GM18519 (cell line): ENCODE results near the gene ST3GAL3.

Source experiments
- ATAC-seq: cut with Tn5 transposase; IDR thresholded peaks from one replicate; pipeline ENCODE4 v1.9.1; 2021; ENCODE audit warnings: mild to moderate bottlenecking, moderate library complexity; ENCODE audit not compliant: unreplicated experiment, low FRiP score

Gene ST3GAL3

DNA sequence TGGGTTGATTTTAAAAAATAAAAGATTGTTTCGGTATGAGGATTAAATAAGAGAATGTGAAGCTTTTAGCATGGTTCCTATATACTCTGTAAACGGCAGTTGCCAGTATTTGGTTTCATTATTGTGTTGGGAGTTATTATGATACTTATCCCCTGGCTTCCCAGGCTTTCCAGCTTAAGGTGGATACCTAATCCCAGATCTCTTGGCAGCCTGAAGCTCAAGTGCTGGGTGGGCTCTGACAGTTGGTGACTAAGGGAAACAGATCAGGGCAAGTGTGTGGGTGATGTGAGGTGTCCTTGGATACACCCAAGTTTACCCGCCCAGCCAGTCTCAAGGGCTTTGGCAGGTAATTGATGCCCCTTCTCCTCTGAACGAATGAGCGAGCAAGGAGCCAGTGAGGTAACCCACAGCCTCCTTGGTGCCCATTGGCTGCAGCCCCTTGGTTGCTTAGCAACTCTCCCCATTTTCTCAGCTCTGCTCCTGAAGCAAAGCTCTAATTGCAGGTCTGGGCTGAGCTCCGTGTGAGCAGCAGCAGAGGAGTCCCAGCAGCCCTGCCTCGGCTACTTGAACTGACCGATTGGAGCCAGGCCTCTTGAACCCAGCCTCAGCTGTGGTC is 245.5 kb downstream of the ST3GAL3 start:
- ATAC-seq = no peak

DNA sequence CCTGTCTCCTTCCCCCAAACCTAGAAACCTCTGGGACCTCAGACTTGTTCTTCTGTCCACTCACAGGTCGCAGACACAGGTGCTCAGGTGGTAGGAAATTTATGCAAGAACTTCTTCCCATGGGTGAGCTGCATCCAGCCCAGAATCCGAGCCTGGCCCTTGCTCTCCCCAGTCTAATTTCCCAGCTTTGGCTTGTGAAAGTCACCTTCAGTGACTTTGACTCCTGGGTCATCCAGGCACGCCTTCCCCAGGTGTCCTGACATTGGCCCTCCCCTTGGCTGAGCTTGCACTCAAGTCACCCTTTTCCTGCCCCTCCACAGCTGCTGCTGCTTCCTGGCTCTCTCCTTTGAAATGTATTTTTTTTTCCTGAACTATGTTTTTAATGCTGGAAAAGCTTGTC is 246.0 kb downstream of the ST3GAL3 start:
- ATAC-seq = no peak

DNA sequence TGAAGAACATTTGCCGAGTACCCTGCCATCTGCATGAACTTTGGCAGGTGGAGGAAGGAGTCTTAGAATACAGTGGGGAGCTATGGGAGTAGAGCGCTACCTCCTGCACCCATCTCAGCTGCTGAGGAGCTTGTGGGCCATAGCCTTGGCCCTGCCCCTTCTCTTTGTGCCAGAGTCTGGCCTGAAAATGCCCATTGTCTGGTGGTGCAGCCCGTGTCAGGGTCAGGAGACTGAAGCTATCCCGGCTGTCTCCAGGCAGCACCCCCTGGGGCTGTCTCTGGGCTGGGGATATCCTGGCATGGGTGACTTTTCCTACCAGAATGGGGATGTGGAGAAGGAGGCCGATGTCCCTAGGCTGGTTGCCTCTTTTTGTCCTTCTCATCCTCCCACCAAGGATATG is 246.7 kb downstream of the ST3GAL3 start:
- ATAC-seq = no peak

DNA sequence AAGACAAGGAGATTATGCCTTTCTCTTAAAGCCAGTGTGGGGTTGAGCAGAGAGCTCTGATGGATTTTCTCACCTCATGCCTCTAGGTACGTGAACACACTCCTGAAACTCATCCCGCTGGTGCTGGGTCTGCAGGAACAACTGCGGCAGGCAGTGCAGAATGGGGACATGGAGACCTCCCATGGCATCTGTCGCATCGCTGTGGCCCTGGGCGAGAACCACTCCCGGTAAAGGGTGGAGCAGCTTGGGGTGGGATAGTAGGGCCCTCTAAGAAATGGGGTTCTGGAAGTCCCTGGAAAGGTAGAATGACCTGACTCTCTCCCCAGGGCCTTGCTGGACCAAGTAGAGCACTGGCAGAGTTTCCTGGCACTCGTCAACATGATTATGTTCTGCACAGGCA is 248.9 kb downstream of the ST3GAL3 start:
- no peak for ATAC-seq

DNA sequence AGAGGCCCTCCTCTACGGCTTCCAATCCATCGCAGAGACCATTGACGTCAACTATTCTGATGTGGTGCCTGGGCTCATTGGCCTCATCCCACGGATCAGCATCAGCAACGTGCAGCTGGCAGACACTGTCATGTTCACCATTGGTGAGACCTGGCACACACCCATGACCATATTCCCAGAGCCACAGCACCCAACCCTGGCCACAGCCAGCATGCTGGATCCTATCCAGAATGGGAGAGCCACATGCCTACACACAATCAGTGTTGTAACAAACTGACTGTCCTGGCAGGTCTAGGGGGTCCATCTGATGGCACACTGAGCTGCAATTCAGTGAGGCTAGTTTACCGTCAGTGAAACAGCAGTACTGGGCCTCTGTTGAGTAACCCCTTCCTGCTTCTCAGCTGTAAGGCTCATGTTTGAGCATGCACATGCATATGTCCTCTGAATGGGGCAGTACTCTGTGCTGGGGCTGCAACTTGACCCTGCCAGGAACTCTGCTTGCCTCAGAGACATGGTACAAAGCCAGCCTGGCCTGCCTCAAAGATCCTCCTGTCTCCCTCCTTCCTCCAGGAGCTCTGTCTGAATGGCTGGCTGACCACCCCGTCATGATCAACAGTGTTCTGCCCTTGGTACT is 250.2 kb downstream of the ST3GAL3 start:
- ATAC-seq = no peak

DNA sequence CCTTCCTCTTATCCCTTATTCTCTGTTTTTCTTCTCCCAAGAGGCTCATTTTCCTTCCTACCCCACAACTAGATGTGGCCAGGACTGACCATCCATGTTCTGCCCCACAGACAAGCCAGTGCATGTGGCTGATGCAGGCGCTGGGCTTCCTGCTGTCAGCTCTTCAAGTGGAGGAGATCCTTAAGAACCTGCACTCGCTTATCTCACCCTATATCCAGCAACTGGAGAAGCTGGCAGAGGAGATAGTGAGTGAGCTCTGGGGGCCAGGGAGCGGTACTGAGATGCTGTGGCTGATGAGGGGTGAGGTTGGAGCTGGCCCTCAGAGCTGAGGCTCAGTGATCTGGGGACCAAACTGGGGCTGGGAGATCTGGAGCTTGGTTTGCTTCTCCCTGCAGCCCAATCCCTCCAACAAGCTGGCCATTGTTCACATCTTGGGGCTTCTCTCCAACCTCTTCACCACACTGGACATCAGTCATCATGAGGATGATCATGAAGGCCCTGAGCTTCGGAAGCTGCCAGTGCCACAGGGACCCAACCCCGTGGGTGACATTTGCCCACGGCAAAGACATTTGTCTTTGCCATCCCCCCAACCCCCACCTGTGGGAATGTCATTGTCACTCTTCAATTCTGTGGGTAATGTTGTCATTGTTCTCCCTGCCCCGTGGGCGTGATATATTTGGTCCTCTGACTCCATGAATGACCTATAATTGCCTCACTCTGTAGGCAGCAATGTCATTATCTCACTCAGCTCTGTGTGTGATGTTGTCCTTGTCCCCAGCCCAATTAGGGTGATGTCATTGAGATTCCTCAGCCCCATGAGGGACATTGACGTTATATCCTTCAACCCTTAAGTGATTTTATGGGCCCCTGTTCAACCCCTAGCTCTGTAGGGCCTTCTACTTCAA is 251.3 kb downstream of the ST3GAL3 start:
- ATAC-seq = no peak

DNA sequence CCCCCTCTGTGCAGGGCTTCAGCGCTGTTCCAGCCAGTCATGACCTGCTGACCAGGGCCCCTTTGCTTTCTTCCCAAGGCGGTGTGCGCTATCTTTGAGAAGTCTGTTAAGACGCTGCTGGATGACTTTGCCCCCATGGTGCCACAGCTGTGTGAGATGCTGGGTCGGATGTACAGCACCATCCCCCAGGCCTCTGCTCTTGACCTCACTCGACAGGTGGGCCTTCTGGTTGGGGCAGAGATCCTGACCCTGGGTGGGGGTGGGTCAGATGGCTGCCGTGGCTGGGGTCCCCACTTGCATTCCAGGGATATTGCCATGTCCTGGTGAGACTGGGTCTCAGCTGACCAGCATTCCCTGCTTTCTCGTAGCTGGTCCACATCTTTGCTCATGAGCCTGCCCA is 253.5 kb downstream of the ST3GAL3 start:
- ATAC-seq = no peak

DNA sequence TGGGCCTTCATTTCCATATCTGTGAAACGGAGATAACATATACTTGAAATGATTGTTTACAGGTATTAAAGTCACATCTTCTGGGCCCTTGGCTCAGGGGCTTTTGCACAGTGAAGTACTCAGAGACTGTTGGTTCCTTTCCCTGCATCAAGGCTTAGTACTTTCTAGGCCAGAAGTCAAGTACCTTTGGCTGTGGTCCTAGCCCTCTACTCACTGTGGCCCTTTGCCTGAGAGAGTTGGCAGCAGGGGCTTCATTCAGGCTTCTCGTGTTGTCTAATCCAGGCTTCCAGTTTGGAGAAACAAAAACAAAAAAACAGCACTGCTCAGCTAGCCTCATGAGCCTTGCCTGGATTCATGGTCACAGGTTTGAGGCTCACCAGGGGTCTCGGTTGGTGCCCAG is 254.4 kb downstream of the ST3GAL3 start:
- ATAC-seq = no peak

DNA sequence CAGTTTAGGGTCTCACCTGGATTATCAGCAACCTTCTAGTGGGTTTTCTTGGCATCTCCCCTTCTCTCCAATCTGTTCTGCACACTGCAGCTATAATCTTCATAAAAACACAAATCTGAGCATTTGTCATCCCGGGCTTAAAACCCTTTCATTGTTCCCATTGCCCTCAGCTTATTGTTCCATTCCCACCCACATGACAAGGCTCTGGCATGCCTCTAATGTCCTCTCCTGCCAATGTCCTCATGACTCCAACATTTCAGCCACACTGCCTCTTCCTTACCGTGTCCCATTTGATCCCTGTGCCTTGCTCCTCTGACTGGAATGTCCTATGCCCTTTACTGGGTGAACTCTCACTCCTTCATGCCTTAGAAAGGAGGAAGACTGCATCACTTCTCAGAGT is 255.0 kb downstream of the ST3GAL3 start:
- ATAC-seq = no peak

DNA sequence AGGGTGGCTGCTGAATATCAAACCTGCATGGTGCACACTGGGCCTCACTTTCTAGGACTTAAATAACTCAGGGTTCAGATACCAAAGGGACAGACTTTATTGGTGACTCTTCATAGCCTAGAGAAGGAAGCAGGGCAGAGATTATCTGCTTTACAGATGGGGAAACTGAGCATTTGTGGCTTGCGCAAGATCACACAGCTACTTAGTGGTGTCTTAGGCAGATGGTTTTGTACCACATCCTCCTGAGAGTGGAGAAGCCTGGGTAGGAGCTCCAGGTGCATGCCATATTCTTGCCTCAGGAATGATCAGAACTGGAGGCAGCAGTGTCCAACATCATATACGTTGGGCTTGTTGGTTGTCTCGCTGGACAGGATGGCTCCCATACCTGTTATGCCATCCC is 255.7 kb downstream of the ST3GAL3 start:
- ATAC-seq = no peak

DNA sequence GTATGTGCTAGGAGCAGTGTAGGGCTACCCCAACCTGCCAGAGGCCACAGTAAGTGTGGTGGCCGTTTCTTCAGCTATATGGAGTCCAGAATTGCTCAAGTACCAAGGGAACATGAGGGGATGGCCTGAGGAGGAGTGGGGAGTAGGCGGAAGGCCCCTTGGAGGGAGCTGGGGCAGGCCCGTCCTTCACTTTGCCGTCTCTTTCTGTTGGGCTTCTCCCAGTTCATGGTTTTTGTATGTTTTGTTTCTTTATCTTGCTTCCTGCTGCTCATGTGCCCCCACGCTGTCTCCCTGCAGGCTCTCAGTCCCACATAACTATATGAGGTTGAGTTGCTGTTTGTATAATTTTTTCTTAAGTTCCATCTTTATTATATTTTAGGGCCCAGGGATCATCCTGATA is 256.6 kb downstream of the ST3GAL3 start:
- ATAC-seq = no peak

DNA sequence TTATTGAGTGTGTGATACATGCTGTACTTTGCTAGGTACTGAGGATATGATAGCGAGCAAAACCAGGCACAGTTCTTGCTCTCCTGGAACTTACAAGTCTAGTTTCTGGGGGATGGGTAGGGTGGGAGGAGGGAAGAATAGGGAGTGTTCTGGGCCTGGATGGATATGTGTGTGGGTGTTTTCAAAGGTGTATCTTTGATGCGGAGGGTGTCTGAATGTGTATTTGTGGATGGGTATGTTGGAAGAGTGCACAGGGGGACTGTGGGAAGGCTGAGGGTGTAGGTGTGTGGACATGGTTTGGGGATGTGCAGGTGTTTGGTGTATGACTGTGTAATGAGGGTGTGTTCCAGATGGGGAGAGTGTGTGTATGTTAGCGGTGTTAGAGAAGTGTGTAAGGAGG is 258.0 kb downstream of the ST3GAL3 start:
- no peak for ATAC-seq

DNA sequence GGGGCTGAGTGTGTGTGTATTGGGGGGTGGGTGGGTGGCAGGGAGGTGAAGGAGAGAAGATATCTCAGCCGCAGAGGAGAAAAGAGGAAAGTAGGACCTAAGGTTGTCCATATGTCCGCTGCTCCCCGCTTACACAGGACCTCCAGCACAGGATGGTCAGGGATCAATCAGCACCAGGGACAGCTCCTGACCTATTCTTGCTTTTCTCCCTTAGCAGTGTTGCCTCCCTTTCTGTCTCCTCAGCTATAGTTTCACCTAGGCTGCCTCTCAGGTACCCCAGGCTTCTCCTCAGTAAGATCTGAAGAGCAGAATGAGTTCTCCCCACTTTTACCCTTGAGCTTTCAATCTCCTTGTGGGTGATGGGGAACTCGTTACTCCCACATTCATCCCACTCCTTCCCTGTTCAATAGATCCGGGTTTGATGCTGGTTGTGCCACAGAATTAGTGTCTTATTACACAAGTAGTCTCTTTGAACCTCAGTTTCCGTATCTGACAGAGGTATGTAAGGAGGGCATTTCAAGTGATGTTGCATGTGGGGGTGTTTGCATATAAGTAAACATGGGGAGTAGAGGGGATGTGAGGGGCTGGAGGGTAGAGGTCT is 261.1 kb downstream of the ST3GAL3 start:
- no peak for ATAC-seq

DNA sequence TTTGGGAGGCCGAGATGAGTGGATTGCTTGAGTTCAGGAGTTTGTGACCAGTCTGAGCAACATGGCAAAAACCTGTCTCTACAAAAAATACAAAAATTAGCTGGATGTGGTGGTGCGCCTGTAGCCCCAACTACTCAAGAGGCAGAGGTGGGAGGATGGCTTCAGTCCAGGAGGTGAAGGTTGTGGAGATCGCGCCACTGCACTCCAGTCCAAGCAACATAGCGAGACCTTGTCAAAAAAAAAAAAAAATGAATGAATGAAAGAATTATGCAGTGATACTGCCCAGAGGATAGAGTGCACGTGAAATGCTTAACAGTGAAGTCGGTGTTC is 262.0 kb downstream of the ST3GAL3 start:
- ATAC-seq = no peak

DNA sequence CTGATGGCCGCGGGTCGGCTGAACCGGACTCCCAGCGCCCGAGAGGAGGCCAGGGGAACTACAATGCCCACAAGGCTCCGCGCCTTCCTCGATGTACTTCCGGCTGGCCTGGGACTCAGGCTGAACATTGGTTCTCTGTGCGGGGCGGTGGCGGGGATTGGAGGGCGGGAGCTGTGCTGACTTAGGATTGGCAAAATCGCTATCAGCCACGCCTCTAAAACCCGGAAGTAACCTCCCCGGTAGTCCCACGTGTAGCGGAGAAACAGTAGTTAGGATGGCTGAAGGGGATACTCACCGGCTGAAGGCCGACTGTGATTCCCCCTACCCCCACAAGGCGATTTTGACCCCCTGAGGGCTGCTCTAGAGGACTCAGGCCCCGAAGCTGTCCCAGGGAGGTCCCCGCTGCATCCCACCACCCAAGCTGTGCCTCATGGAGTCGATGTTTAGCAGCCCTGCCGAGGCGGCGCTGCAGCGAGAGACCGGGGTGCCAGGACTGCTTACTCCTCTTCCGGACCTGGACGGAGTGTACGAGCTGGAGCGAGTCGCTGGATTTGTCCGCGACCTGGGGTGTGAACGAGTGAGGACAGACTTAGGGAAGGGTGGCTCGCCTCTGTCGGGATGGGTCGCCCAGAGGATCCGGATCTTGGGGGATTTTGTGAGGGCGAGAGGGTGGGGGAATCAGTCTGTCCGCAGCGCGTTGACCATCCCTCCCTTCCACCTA is 262.6 kb downstream of the ST3GAL3 start, which contains the start of gene DPH2:
Gene DPH2 (plus strand): TSS at position 265 of the 721 bp plus-strand sequence. CDS start 166 bp downstream, at position 431.
- peak; percentile 57 for ATAC-seq

DNA sequence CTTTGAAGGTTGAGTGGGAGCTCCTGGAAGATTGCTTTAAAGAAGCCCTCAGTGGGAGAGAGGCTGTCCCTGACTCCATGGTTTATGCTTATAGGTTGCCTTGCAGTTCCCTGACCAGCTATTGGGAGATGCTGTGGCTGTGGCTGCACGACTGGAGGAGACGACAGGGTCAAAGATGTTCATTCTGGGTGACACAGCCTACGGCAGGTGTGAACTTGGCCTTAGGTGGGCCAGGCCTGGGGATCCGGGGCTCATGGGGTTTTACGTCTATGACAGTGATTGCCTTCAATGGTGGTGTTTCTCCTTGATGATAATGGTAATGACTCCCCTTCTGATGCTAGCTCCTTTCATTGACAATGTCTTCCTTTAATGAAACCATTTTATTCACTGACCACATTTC is 263.2 kb downstream of the ST3GAL3 start:
- no peak for ATAC-seq

DNA sequence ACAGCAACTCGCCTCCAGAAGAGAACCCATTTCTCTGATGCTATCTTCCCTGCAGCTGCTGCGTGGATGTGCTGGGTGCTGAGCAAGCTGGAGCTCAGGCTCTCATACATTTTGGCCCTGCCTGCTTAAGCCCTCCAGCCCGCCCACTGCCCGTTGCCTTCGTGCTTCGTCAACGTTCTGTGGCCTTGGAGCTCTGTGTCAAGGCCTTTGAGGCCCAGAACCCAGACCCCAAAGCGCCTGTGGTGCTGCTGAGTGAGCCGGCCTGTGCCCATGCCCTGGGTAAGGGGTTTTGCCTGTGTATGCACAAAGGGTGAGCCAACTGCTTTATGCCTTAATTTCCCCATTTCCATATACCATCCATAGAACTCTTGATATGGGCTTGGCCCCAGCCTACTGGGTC is 263.6 kb downstream of the ST3GAL3 start:
- ATAC-seq = no peak

DNA sequence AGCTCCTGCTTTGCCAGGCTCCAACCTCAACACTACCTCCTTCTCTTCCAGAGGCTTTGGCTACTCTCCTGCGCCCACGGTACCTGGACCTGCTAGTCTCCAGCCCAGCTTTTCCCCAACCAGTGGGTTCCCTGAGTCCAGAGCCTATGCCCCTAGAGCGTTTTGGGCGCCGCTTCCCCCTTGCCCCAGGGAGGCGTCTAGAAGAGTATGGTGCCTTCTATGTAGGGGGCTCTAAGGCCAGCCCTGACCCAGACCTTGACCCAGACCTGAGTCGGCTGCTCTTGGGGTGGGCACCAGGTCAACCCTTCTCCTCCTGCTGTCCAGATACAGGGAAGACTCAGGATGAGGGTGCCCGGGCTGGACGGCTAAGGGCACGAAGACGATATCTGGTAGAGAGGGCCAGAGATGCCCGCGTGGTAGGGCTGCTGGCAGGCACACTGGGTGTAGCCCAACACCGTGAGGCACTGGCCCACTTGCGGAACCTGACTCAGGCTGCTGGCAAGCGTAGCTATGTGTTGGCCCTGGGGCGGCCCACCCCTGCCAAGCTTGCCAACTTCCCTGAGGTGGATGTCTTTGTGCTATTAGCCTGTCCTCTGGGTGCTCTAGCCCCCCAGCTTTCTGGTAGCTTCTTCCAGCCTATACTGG is 264.1 kb downstream of the ST3GAL3 start:
- ATAC-seq = no peak

DNA sequence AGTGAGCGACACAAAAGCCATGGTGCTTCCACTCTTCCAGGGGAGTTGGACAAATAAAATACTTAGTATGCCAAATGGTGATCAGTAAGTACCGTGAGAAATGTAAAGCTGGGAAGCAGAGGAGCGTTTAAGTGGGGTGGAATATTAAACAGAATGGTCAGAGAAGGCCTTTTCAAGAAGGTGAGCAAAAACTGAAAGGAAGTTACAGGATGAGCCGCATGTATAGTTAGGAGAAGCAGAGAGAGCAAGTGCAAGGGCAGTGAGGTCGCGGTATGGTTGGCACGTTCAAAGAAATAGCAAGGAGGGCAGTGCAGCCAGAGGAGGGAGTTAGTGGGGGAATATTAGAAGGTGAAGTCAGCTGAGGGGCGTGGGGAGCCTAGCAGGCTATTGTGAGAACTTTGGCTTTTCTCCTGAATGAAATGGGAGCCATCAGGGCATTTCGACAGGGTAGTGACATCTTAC is 266.7 kb downstream of the ST3GAL3 start:
- ATAC-seq = no peak
